ENCODE results near the gene UST.
"Not testable (repeated sequence)": the region's sequence is repeated elsewhere in the genome, so short reads cannot be mapped to it uniquely, and the experiment has no call there.

UST gene

GRCh38 chr6:148898376-148899014, 151.7 kb downstream of the UST start:
- no peak for DNase-seq (ENCODE audit: low read depth in 2 of 2)

- DNase-seq (ENCODE audit: low read depth in 2 of 2): no peak
Measured at GRCh38 chr6:148904896-148905870, 158.4 kb downstream of the UST start.

GRCh38 chr6:148905901-148906300, 159.1 kb downstream of the UST start:
- DNase-seq (ENCODE audit: low read depth in 2 of 2): no peak

- DNase-seq (ENCODE audit: low read depth in 2 of 2): no peak
Measured at GRCh38 chr6:148906386-148906785, 159.6 kb downstream of the UST start.

- no peak for DNase-seq (ENCODE audit: low read depth in 2 of 2)
Measured at GRCh38 chr6:148907573-148907972, 160.7 kb downstream of the UST start.

- DNase-seq (ENCODE audit: low read depth in 2 of 2): no peak
Measured at GRCh38 chr6:148912252-148912651, 165.4 kb downstream of the UST start.

- DNase-seq (ENCODE audit: low read depth in 2 of 2): no peak
Measured at GRCh38 chr6:148915810-148916209, 169.0 kb downstream of the UST start.

GRCh38 chr6:148916485-148916884, 169.7 kb downstream of the UST start:
- not testable (repeated sequence) for DNase-seq (ENCODE audit: low read depth in 2 of 2)

GRCh38 chr6:148924226-148925012, 177.6 kb downstream of the UST start:
- DNase-seq (ENCODE audit: low read depth in 2 of 2): no peak

- DNase-seq (ENCODE audit: low read depth in 2 of 2): no peak
Measured at GRCh38 chr6:148925701-148926100, 178.9 kb downstream of the UST start.

- DNase-seq (ENCODE audit: low read depth in 2 of 2): no peak
Measured at GRCh38 chr6:148926478-148926877, 179.6 kb downstream of the UST start.

GRCh38 chr6:148927586-148927985, 180.8 kb downstream of the UST start:
- DNase-seq (ENCODE audit: low read depth in 2 of 2): no peak

- DNase-seq (ENCODE audit: low read depth in 2 of 2): no peak
Measured at GRCh38 chr6:148928811-148929210, 182.0 kb downstream of the UST start.

- no peak for DNase-seq (ENCODE audit: low read depth in 2 of 2)
Measured at GRCh38 chr6:148932208-148932607, 185.4 kb downstream of the UST start.

- no peak for DNase-seq (ENCODE audit: low read depth in 2 of 2)
Measured at GRCh38 chr6:148932731-148933130, 185.9 kb downstream of the UST start.

GRCh38 chr6:148934539-148934938, 187.7 kb downstream of the UST start:
- DNase-seq (ENCODE audit: low read depth in 2 of 2): no peak

- no peak for DNase-seq (ENCODE audit: low read depth in 2 of 2)
Measured at GRCh38 chr6:148934961-148935360, 188.1 kb downstream of the UST start.

- no peak for DNase-seq (ENCODE audit: low read depth in 2 of 2)
Measured at GRCh38 chr6:148935705-148936435, 189.0 kb downstream of the UST start.

- DNase-seq (ENCODE audit: low read depth in 2 of 2): no peak
Measured at GRCh38 chr6:148943451-148943850, 196.6 kb downstream of the UST start.

GRCh38 chr6:148944608-148945007, 197.8 kb downstream of the UST start:
- DNase-seq (ENCODE audit: low read depth in 2 of 2): no peak

GRCh38 chr6:148945301-148946021, 198.6 kb downstream of the UST start:
- no peak for DNase-seq (ENCODE audit: low read depth in 2 of 2)

Measured in stimulated activated CD4-positive, alpha-beta T cell treated with anti-CD3 and anti-CD28 coated beads, Interleukin-4, amount 100 ng/mL, for 48 hours (primary cell).